PC-3 (cell line): ENCODE data around the gene MIPEP. TPM values are rescaled to one million over a fixed set of nuclear protein-coding genes. Genes with fewer than 3 reads are reported as not detected.

ENCODE experiments used
- ATAC-seq: fragments of 200-7000 bp; cut with Tn5 transposase; 2 replicates; pipeline ENCODE4 v1.9.1; 2020; ENCODE audit warnings: mild to moderate bottlenecking, moderate library complexity
- BruUV-seq: library from RNA; stranded (reverse); fragments of 400-500 nt; replicated peaks from 2 replicates; lab custom pipeline; 2021; lab: Mats Ljungman, UMichigan
- CTCF ChIA-PET: fragments of 300-600 bp; sonication (Branson Sonifier 250); formaldehyde crosslinking; loops from one replicate; lab custom pipeline; 2022; ENCODE audit warnings: antibody characterized with exemption; lab: Charles Lee
- POLR2A ChIA-PET: fragments of 300-600 bp; sonication (Branson Sonifier 250); formaldehyde crosslinking; loops from one replicate; lab custom pipeline; 2022; ENCODE audit warnings: antibody characterized with exemption; ENCODE audit not compliant: unreplicated experiment; lab: Charles Lee
- DNase-seq: peaks from one replicate; pipeline ENCODE4 v3.0.0-alpha.2; 2015
- H2AFZ ChIP-seq: fragments of 300-600 bp; sonication (generic); 2 replicates; pipeline ENCODE4 v1.6.0; 2016; ENCODE audit warnings: antibody characterized with exemption, low read length
- H3F3A ChIP-seq: fragments of 300-600 bp; sonication (generic); one replicate; pipeline ENCODE4 v1.6.0; 2017; ENCODE audit warnings: antibody characterized with exemption, low read length, control low read depth, mild to moderate bottlenecking; ENCODE audit not compliant: unreplicated experiment
- H3K27ac ChIP-seq: fragments of 300-600 bp; sonication (generic); 2 replicates; pipeline ENCODE4 v1.5.1; 2016; ENCODE audit warnings: mild to moderate bottlenecking, low read length
- H3K27me3 ChIP-seq: fragments of 300-600 bp; sonication (generic); 2 replicates; pipeline ENCODE4 v1.6.1; 2016; ENCODE audit warnings: low read length, mixed read lengths
- H3K36me3 ChIP-seq: fragments of 300-600 bp; sonication (generic); 2 replicates; pipeline ENCODE4 v1.6.1; 2016; ENCODE audit warnings: low read depth, mixed run types, low read length, mixed read lengths
- H3K4me1 ChIP-seq: fragments of 300-600 bp; sonication (generic); 2 replicates; pipeline ENCODE4 v1.5.1; 2016; ENCODE audit warnings: low read length; ENCODE audit not compliant: insufficient read depth
- H3K4me2 ChIP-seq: fragments of 300-600 bp; sonication (generic); 2 replicates; pipeline ENCODE4 v1.6.0; 2016; ENCODE audit warnings: low read length
- H3K4me3 ChIP-seq: fragments of 300-600 bp; sonication (generic); 2 replicates; pipeline ENCODE4 v1.5.1; 2016; ENCODE audit warnings: mild to moderate bottlenecking, low read length, mixed read lengths
- H3K79me2 ChIP-seq: fragments of 300-600 bp; sonication (generic); 2 replicates; pipeline ENCODE4 v1.6.1; 2017; ENCODE audit warnings: low read length, mixed read lengths
- H3K9ac ChIP-seq: fragments of 300-600 bp; sonication (generic); 2 replicates; pipeline ENCODE4 v1.6.0; 2016; ENCODE audit warnings: mild to moderate bottlenecking, low read length
- H3K9me2 ChIP-seq: fragments of 300-600 bp; sonication (generic); replicated peaks from 2 replicates; pipeline ENCODE4 v1.6.1; 2016; ENCODE audit warnings: mixed run types, low read length, mixed read lengths
- H3K9me3 ChIP-seq: fragments of 300-600 bp; sonication (generic); 2 replicates; pipeline ENCODE4 v1.6.1; 2016; ENCODE audit warnings: low read length, mixed read lengths
- H4K20me1 ChIP-seq: fragments of 300-600 bp; sonication (generic); 2 replicates; pipeline ENCODE4 v1.6.1; 2016; ENCODE audit warnings: low read length, mixed read lengths
- EZH2 ChIP-seq: fragments of 300-600 bp; sonication (generic); IDR thresholded peaks from one replicate; pipeline ENCODE4 v1.6.1; 2017; ENCODE audit warnings: antibody characterized with exemption, mild to moderate bottlenecking, low read length; ENCODE audit not compliant: unreplicated experiment
- EZH2phosphoT487 ChIP-seq: fragments of 300-600 bp; sonication (generic); IDR thresholded peaks from 2 replicates; pipeline ENCODE4 v1.6.1; 2018; ENCODE audit warnings: mild to moderate bottlenecking, antibody characterized with exemption, low read length, borderline replicate concordance
- intact Hi-C: fragments of 100-400 bp; cut with micrococcal nuclease; formaldehyde crosslinking; loops from 2 replicates; pipeline ENCODE4 v1.9.0; 2023
- total RNA-seq: library from RNA; depleted of rRNA; stranded (reverse); fragments of >200 nt; gene quantifications from 2 replicates; pipeline ENCODE4 v1.2.3, GENCODE V29; 2014
- TF ChIP-seq, protein P1 (sequence below): fragments of 300-600 bp; sonication (generic); conservative IDR thresholded peaks from 2 replicates; pipeline ENCODE4 v1.5.1; 2017; ENCODE audit warnings: antibody characterized with exemption, low read depth, mild to moderate bottlenecking, low read length

Gene MIPEP
- total RNA-seq, 1 experiment from 2014 or later, result 30.5 TPM

DNA sequence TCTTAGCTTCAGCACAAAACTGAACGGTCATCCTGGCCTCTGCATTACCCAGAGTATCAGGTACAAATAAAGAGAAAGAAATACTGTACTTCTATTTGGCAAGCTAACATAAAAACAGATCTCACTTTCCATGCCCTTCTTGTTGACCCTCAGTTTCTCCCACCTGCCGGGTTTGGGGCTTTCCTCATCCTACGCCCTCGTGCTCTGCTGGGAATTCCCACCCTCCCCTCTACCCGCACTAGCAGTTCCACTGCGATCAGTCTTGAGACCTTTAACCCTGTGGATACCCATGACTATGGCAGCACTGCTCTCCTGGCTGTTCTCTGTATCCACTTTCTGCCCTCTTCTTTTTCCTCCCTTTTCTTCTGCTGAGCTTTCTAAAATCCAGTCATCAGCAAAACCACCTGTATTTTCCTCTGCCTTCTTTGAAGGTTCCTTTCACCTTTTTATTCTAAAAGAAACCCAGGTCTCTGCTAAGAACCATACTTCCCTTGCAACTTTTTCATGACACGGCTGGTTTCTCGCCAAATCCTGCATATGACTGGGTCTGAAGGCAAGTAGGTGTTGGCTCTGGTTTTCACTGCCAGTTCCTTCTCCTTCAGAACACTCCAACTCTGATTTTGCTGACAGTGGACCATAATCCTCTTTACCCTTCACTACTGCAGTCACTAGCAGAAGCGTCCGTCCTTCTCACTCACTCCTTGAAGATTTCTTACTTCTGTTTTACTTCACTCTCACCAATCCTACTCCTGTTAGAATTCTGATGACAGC, 99.4 kb downstream of the MIPEP start:
- no TSS peak for BruUV-seq

DNA sequence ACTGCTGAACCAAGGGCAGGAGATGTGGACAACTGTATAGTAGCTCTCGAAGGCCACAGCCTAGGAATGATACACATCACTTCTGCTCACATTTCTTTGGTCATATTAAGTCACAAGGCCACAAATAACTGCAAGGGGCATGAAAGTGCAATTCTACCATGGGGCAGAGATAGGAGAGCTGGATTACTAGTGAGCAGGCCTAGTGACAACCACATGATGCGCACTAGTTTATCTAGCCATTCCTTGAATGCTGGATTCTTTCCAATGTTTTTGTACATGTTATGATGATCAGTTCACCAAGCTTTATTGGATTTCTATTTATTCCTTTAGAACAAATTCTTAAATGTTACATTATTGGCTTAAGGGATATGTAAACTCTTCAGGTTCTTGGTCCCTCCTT, 100.7 kb downstream of the MIPEP start:
- Histone ChIP-seq H3F3A (no peaks in the 10 kb centered on the region), H3K9me2 (no peaks in the 10 kb centered on the region), H4K20me1 (no peaks in the 10 kb centered on the region), H2AFZ (no peak overlapping the region), H3K4me1 (peaks cover 5% of the 10 kb centered on the region), H3K36me3 (no peaks in the 10 kb centered on the region), H3K27me3 (no peaks in the 10 kb centered on the region), H3K27ac (no peak overlapping the region), H3K79me2 (no peaks in the 10 kb centered on the region), H3K4me2 (no peak overlapping the region), H3K9me3 (no peaks in the 10 kb centered on the region), H3K4me3 (no peak overlapping the region), H3K9ac (no peak overlapping the region)
- no TSS peak for BruUV-seq
- no peak for ATAC-seq
- ChIA-PET CTCF (no interaction called here), POLR2A (no interaction called here)
- intact Hi-C loops, result no loop called here
- TF ChIP-seq EZH2phosphoT487 (no peak), EZH2 (no peak)
- TF ChIP-seq, protein P1, sequence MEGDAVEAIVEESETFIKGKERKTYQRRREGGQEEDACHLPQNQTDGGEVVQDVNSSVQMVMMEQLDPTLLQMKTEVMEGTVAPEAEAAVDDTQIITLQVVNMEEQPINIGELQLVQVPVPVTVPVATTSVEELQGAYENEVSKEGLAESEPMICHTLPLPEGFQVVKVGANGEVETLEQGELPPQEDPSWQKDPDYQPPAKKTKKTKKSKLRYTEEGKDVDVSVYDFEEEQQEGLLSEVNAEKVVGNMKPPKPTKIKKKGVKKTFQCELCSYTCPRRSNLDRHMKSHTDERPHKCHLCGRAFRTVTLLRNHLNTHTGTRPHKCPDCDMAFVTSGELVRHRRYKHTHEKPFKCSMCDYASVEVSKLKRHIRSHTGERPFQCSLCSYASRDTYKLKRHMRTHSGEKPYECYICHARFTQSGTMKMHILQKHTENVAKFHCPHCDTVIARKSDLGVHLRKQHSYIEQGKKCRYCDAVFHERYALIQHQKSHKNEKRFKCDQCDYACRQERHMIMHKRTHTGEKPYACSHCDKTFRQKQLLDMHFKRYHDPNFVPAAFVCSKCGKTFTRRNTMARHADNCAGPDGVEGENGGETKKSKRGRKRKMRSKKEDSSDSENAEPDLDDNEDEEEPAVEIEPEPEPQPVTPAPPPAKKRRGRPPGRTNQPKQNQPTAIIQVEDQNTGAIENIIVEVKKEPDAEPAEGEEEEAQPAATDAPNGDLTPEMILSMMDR, result no peak
- no peak for DNase-seq

More for the DNA sequence above, 99.4 kb downstream of the MIPEP start:
- intact Hi-C loops, result no loop called here
- H3K4me3 ChIP-seq, result no peak overlapping the region
- H3K9me3 ChIP-seq, result no peaks in the 10 kb centered on the region
- no peaks in the 10 kb centered on the region for H3K27me3 ChIP-seq
- H3K4me1 ChIP-seq, result peaks cover 14% of the 10 kb centered on the region
- ChIA-PET POLR2A (no interaction called here), CTCF (no interaction called here)
- ATAC-seq (no peak), DNase-seq (no peak)
- no peak overlapping the region for H3K27ac ChIP-seq
- no peak overlapping the region for H3K9ac ChIP-seq
- TF ChIP-seq EZH2, result no peak
- TF ChIP-seq, protein P1, result no peak
- H2AFZ ChIP-seq, result no peak overlapping the region
- H3K79me2 ChIP-seq, result no peaks in the 10 kb centered on the region
- H4K20me1 ChIP-seq, result no peaks in the 10 kb centered on the region
- no peaks in the 10 kb centered on the region for H3K9me2 ChIP-seq
- H3K36me3 ChIP-seq, result no peaks in the 10 kb centered on the region
- H3F3A ChIP-seq, result no peaks in the 10 kb centered on the region
- no peak overlapping the region for H3K4me2 ChIP-seq

- Histone ChIP-seq H3K27ac (no peak overlapping the region), H3K9me2 (no peaks in the 10 kb centered on the region), H3K36me3 (no peaks in the 10 kb centered on the region), H3K9me3 (no peaks in the 10 kb centered on the region), H2AFZ (no peak overlapping the region), H3K79me2 (no peaks in the 10 kb centered on the region), H3K9ac (no peak overlapping the region), H3K4me3 (no peak overlapping the region), H3K27me3 (no peaks in the 10 kb centered on the region), H3F3A (no peaks in the 10 kb centered on the region), H4K20me1 (no peaks in the 10 kb centered on the region), H3K4me2 (no peak overlapping the region), H3K4me1 (no peaks in the 10 kb centered on the region)
- ChIA-PET CTCF (no interaction called here), POLR2A (no interaction called here)
- DNase-seq (no peak), ATAC-seq (no peak)
- intact Hi-C loops, result no loop called here
- TF ChIP-seq EZH2phosphoT487, result no peak
- no peak for TF ChIP-seq EZH2
- TF ChIP-seq, protein P1, result no peak
- BruUV-seq, result no TSS peak
Observed at GRCh38 chr13:23787464-23787863, 101.7 kb downstream of the MIPEP start.
